ENCODE results near the gene CD1C.
"Not testable (repeated sequence)": the region's sequence is repeated elsewhere in the genome, so short reads cannot be mapped to it uniquely, and the experiment has no call there.

The CD1C gene

DNA sequence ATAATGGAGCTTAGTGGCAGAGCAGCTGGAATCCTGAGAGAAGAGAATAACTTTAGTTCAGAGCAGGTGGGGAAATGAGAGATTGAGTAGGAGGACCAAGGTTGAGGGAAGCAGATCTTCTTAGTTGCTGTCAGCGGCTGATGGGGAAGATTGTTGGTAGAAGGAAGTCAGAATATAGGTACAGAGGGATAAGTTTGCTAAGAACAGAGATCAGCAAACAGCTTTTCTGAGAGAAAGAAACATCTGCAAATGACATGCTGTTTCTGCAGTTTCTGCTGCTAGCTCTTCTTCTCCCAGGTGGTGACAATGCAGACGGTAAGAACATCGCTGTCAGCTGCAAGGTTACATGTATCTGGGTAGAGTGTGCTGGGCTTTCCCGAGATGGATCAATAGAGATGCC is at the start of gene CD1C:
Gene CD1C (plus strand): TSS at position 113 of the 400 bp plus-strand sequence. CDS start 142 bp downstream, at position 255.
- DNase-seq (ENCODE audit: low read depth) = no peak

DNA sequence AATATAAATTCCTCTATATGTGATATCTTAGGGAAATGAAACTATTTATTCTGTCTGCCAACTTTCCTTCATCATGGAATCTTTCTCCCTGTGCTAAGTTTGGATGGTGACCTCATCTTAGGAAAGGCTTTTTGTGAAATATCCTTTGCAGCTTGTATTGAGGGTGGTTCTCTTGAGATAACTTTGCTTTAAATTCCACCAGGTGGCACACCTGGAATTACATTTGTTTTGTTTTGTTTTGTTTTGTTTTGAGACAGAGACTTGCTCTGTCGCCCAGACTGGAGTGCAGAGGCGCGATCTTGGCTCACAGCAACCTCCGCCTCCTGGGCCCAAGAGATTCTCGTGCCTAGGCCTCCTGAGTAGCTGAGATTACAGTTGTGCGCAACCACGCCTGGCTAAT is 43.1 kb upstream of the CD1C start:
- no peak for DNase-seq (ENCODE audit: low read depth)

DNA sequence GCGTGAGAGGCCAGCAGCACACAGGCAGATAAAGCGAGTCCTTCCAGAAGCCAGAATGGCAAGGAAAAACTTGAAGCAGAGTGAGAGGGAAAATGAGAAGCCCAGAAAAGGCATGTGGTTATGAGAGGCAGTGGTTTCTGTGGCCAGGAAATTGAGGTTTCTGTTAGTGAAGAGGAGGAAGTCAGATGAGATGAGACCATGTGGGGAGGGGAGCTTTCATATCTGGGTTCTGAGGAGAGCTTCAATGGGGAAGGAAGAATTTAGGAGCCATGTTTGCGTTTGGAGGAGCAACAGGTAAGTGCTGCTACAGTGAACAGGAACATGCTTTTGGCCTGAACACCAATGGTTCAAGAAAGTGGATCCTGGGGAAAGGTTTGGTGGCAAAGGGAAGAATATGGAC is 41.6 kb upstream of the CD1C start:
- peak; percentile 0 for DNase-seq (ENCODE audit: low read depth)

DNA sequence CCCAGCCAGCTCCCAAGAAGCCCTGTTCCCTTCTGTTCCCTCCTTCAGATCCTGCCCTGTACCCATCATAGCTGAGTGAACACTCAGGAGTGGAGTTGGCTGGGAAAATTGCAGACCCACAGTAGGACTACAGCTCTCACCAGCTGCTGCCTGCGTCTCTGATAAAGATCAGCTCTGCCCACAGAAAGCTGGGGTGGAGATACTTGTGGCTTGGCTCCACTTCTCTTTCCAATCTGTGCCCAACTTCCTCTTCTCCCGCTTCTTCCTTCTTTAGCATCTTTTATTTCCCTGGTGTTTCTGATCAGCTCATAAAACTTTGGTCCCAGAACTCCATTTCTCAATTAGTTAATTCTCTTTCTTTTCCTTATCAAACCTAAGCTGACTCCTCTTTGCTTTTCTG is 41.0 kb upstream of the CD1C start:
- DNase-seq (ENCODE audit: low read depth) = no peak

DNA sequence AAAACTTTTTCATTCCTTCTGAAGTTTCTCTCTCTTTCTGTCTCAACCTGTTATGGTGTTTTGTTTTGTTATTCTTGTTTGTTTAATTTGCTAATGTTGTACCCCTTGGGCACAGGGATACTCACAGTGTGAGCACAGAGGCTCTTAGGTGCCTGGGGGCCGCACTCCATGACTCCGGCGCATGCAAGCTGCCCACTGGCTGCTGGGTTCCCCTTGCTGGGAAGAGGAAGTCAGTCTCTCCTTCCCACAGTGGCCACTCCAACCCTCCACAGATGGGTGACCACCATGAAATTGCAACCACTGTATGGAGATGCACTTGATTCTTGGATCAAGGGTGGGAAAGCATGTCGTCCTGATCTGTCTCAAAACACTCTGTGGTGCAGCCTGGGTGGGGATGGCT is 40.1 kb upstream of the CD1C start:
- no peak for DNase-seq (ENCODE audit: low read depth)

DNA sequence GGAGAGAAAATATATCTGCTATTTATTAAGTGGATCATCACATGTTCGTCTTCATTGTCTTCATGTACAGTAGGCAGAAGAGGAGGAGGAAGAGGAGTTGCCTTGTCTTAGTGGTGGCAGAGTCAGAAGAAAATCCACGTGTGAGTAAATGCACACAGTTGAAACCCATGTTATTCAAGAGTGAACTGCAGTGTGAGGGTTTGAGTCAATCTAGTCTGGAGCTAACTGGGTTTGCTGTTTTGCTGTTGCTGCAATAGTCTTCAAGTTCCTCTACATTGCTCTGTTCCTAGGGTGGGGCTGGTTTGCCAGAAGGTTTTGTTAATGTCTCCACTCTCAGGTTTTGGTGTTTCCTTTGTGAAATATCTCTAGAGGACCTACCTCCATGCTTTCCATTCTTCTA is 38.6 kb upstream of the CD1C start:
- DNase-seq (ENCODE audit: low read depth) = no peak

DNA sequence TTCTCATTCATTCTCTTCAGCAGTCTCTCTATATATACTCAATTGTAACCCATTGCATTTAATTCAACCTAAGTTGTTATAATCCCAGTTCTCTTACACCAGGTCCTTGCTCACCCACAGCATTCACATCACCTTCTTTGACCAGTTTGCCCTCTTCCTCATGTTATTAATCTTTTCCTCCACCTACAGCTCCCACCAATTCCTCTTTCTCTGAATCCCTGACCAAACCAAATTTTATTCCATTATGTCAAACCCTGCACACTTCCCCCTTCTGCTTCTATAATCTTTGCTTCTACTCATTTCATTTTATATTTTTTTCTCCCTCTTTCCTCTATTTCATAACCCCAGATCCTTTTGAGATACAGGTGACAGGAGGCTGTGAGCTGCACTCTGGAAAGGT is 34.1 kb upstream of the CD1C start:
- no peak for DNase-seq (ENCODE audit: low read depth)

DNA sequence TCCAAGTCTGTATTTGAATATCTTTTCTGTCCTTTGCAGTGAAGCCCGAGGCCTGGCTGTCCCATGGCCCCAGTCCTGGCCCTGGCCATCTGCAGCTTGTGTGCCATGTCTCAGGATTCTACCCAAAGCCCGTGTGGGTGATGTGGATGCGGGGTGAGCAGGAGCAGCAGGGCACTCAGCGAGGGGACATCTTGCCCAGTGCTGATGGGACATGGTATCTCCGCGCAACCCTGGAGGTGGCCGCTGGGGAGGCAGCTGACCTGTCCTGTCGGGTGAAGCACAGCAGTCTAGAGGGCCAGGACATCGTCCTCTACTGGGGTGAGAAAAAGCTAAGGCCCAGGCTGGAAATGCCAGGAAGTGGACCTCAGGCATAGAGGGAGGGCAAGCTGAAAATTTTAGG is 33.0 kb upstream of the CD1C start:
- not testable (repeated sequence) for DNase-seq (ENCODE audit: low read depth)

DNA sequence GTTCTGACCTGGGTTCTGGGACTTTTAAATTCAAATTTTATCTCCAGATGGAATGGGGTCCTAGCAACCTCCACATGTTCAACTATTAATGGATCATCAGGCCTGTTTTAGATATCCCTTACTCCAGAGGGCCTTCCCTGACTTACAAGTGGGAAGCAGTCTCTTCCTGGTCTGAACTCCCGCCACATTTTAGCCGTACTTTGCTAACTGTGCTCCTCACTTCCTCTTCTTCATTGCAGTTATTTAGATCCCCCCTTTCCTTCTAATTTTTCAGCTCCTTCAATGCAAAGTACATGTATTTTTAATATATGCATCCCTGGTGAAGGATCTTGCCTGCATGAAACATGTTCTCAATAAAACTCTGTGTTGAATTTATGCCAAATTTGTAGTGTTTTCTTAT is 31.8 kb upstream of the CD1C start:
- no peak for DNase-seq (ENCODE audit: low read depth)

DNA sequence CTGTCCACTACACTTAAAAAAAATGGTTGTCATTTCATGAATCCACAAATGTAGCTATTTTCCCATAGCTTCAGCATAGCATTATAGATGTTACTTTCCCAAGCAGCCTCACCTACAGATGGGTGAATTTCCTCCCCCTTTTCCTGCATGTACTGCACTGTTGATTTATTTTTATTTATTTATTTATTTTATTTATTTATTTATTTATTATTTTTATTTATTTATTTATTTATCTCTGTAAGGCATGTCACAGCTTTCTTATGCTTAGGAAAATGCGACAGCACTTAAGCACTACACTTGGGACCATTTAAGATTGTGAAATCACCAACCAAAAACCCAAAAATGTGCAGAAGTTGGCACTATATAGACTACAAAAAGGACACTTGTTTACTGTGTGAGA is 30.6 kb upstream of the CD1C start:
- no peak for DNase-seq (ENCODE audit: low read depth)

DNA sequence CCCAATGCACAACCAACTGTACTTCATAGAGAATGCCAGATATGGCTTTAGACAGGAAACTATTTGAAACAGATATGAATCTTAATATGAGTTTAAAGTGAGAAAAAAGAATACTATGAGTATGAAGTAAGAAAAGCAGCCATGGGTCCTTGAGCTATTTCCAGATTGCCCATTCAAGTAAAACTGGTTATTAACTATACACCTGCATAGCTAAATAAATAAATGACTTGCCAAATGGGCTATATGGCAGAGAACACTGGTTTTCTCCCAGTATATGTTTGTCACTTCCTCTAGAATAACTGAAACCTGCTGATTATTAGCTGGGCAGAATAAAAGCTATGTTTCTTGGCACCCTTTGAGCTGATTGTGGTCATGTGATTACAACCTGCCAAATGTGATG is 17.0 kb upstream of the CD1C start:
- no peak for DNase-seq (ENCODE audit: low read depth)

DNA sequence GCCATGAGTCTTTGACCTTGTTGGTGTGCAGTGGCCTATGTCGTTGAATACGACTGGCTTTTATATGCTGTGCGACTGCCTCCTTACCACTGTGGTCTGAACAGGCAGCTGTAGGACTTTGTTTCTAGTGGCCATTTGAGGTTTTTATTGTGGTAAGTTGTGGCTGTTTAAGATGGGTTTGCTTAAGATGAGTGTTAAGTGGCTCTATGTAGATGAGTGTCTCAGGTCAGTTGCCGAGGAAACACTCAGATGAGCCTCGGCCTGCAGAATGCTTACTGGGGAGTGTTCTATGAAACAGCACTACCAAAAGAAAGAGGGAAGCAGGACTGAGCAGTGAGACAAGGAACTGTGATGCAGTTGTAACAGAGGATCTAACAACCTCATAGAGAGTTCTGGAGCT is 14.9 kb upstream of the CD1C start:
- no peak for DNase-seq (ENCODE audit: low read depth)

DNA sequence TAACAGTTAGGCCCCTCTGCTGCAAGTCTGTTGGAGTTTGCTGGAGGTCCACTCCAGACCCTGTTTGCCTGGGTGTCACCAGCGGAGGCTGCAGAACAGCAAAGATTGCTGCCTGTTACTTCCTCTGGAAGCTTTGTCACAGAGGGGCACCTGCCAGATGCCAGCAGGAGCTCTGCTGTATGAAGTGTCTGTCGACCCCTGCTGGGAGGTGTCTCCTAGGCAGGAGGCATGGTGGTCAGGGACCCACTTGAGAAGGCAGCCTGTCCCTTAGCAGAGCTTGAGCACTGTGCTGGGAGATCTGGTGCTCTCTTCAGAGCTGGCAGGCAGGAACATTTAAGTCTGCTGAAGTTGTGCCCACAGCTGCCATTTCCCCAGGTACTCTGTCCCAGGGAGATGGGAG is 7.3 kb upstream of the CD1C start:
- DNase-seq (ENCODE audit: low read depth) = not testable (repeated sequence)

DNA sequence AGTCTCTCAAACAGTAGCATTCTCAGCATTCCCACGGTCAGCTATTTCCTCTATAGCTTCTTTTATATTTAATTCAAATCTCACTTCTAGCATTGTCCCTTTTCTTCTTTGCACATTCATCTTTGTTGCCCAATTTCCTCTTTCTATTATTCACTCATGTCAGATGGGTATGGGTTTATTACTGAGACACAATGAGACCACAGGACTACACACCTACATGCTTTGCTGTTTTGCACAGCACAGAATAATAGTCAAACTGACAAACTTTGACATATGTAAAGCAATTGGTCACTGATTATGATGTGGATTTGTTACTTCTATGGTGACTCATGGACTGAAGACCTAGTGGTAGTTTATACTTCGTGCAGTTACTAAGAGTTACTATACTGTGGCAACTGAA is 5.8 kb upstream of the CD1C start:
- no peak for DNase-seq (ENCODE audit: low read depth)

DNA sequence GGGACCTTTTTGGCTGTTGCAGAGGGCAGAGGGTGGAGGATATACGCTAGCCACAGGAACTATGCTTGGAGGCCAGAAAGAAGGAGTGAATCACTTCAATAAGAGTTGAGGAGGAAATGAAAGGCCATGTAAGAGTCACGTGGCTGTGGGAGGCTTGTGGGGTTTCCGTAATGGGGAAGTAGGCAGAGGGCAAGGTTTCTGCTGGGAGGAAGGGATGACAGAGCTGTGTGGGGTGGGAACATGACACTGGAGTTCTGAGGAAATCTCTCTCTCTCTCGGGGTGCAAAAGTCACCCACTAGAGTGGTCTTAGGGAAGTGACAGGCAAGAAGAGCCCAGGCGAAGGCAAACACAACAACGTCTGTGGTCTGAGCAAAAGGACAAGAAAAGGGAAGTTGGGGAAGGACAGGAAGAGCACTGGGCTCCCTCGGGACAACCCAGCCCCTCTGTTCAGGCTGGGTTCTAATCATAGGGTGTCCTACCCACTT is 3.9 kb upstream of the CD1C start:
- no peak for DNase-seq (ENCODE audit: low read depth)

DNA sequence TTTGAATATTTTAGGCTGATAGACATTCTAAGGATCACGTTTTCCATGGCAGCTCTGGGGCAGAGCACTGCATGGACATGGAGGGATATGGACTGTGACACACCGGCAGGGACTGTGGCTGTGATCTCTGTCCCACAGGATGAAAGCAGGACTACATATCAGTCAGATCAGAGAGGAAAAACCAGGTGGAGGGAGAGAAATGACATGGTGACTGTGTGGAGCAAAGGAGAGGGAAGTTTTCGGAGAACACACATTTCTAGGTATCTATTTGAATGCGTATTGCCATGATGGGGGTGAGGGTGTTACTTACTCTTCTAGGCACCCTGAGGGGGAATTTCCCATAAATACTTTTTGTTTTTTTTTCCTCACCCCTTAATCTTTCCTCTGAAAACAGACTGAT is 3.2 kb upstream of the CD1C start:
- no peak for DNase-seq (ENCODE audit: low read depth)

DNA sequence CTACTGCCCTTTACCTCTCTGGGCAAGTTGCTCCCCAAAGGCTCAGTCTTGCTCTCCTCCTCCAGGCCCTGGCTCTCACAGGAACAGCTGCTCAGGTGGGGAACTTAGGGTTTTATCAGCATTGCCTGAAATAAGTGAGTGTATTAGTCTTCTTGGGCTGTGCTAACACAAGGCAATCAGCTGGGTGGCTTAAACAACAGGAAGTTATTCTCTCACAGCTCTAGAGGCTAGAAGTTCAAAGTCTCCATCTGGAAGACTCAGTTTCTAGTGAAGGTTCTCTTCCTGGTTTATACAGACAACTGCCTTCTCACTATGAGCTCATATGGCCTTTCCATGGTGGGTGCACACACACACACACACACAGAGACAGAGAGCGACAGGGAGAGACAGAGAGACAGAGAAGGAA is 2.8 kb upstream of the CD1C start:
- no peak for DNase-seq (ENCODE audit: low read depth)

DNA sequence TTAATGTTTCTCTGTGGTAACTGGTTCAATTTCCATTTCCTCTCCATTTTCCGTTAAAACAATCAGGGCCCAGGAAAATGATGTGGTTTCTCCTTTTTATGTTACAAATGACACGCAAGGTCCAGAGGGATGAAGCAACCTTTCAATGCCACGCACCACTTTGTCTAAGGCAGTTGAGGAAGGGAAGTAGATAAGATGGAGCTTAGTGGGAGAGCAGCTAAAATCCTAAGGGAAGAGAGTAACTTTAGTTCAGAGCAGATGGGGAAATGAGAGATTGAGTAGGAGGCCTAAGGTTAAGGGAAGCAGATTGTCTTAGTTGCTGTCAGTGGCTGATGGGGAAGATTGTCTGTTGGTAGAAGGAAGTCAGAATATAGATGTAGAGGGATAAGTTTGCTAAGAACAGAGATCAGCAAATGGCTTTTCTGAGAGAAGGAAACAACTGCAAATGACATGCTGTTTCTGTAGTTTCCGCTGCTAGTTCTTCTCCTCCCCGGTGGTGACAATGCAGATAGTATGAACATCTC is 660 bp downstream of the CD1C start:
- DNase-seq (ENCODE audit: low read depth) = no peak

DNA sequence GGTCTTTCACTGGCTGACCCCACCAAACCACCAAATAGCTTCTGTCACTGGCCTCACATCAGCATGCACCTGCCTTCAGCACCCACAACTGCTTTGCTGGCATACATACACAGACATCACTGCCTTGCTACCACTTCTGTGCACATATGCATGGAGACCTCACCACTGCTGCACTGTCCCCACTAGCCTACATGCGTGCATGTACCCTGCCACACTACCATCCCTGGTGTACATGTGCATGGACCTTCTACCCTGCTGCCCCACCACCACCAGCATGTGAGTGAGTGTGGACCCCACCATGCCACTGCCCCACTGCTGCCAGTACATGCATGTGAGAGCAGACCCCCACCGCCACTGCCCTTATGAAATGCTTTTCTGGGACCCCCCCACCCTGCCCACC is 6.1 kb downstream of the CD1C start:
- DNase-seq (ENCODE audit: low read depth) = no peak

DNA sequence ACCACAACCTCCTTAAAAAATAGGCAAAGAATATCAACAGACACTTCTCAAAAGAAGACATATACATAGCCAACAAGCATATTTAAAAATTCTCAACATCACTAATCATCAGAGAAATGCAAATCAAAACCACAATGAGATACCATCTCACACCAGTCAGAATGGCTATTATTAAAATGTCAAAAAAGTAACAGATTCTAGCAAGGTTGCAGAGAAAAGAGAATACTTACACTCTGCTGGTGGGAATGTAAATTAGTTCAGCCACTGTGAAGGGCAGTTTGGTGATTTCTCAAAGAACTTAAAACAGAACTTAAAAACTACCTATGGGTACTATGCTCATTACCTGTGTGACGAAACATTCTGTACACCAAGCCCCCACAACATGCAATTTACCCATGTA is 20.9 kb downstream of the CD1C start:
- DNase-seq (ENCODE audit: low read depth) = no peak

DNA sequence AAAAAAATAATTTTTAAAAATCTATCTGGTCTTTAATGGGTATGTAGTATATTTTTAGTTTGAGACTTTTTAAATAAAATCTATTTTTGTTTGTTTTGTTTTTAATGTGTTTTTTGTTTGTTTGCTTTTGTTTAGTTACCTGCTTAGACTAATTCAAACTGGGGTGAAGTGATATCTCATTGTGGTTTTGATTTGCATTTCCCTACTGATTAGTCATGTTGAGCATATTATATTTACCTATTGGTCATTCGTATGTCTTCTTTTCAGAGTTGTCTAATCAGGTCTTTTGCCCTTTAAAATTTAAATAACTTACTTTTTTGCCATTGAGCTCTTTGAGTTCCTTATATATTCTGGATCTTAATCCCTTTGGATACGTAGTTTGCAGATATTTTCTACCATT is 21.3 kb downstream of the CD1C start:
- DNase-seq (ENCODE audit: low read depth) = no peak

DNA sequence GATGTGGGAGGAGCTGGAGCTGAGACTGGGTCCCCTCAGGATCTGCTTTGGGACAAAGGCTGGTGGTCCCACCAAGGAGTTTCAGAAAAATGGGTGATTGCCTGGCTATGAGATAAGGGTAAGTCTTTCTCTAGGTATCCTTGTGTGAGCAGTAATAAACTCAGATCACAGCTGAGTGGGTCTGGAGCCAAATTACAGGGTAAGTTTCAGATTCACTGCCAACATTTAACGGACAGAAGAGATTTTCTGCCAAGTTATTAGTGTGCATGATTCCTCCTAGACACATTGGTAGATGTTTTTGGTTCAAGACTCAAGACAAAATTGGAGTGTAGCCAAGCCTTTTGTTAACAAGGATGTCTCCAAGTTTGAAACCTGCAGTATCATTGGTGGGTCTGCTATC is 34.1 kb downstream of the CD1C start:
- no peak for DNase-seq (ENCODE audit: low read depth)

DNA sequence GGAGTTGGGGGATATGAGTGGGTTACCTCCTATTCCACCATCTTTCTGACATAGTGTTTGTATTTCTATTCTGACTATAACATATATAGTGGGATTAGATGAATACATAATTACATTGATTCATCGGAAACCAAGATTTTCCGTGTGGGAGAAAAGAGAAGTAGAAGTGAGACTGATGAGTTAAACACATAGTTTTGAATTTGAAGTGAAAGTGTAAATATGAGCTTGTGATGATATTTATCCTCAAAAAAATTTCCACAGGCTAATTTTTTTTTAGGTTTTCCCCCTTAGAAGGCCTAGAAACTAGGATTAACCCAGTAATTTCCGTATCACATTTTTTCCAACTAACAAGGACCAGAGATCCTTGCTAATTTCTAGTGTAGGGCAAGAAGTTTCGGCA is 34.7 kb downstream of the CD1C start:
- DNase-seq (ENCODE audit: low read depth) = no peak

DNA sequence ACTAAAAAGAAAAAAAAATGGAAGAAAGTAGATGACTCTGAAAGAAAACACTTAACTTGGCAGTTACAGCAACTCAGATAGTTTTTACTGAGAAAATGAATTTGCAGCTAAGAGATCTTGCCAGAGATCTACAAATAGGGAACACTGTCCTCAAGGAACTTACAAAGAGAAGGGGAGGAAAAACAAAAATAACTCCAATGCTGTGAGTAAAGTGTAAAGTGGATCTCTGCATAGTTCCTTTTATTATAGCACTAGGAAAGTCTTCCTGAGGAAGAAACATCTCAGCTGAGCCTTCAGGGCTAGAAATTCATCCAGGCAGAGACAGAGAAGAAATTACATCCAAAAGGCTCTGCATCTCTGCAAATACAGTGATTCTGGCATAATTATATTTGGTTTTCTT is 37.8 kb downstream of the CD1C start:
- DNase-seq (ENCODE audit: low read depth) = no peak

DNA sequence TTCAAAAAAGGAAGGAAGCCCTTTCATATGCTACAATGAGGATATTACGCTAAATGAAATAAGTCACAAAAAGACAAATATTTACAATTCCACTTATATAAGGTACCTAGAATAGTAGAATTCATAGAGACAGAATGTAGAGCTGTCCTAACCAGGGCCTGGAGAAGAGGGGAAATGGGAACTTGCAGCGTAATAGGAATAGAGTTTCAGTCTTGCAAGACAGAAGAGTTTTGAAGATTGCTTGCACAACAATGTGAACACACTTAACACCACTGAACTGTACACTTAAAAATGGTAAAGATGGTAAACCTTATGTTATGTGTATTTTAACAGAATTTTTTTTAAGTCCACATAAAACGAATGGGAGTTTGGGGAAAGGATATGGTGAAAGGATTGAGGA is 38.7 kb downstream of the CD1C start:
- DNase-seq (ENCODE audit: low read depth) = no peak

All from stimulated activated CD8-positive, alpha-beta memory T cell treated with anti-CD3 and anti-CD28 coated beads, Interleukin-15, amount 100 ng/mL, for 1 hour (primary cell).